ENCODE measurements around the gene SAP130.

SAP130 gene

DNA sequence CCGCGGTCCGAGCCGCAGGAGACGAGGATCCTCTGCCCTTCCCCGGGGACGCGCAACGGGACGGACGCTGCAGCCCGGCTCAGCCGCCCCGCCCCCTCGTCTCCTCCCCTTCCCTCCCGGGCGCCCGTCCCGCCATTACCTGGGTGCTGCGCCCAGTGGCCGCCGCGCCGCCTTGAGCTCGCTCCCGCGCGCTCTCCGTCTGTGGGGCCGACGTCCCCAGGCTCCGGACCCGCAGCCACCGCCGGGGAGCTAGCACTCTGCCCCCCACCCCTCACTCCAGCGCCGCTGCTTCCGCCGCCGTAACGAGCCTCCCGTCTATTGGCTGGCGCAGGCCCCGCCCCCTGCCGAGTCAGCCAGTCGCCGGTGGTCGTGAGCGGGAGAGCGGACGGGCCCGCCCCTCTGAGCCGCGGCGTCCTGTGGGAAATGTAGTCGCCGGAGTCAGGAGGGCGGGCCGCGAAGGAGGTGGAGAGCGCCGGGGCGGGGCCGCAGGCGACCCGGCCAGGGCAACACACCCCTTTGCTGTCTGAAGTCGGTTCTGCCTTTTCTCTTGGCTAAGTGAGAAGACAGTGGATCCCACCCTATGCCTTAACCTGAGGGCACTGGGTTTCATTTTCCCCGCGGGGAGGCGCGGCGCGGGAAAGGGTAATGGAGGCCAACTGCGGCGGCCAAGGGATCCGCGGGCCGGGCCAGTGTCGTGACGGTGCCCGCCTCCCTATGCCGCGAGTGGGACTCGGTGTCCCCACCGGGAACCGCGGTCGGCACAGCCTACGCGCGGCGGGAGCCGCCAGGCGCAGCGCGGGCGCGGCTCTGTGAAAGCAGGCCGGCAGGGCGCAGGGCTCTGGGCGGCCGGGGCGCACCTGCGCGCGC, at the start of gene SAP130:
SAP130 (minus strand) TSS at position 259 of the 867 bp plus-strand sequence. CDS start 1,767 bp downstream, outside the sequence.
- peak; percentile 85 for DNase-seq (ENCODE audit: low spot score)

DNA sequence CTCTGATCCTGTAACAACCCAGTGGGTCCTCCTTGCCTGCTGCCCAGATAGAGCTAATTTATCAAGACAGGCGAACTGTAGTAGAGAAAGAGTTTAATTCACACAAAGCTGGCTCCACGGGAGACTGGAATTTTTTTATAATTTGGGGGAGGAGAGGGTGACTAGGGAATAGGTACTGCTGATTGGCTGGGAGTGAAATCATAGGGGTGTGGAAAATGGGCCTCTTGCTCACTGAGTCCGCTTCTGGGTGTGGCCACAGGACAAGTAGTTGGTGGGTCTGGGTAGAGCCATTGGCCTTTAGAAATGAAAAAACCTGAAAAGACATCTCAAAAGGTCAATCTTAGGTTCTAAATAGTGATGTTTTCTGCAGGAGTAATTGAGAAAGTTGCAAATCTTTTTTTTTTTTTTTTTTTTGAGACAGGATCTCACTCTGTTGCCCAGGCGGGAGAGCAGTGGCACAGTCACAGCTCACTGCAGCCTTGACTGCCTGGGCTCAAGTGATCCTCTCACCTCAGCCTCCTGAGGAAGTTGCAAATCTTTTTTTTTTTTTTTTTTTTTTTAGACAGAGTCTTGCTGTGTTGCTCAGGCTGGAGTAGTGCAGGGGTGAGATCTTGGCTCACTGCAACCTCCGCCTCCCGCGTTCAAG, 48.7 kb upstream of the SAP130 start:
- DNase-seq (ENCODE audit: low spot score): no peak

DNA sequence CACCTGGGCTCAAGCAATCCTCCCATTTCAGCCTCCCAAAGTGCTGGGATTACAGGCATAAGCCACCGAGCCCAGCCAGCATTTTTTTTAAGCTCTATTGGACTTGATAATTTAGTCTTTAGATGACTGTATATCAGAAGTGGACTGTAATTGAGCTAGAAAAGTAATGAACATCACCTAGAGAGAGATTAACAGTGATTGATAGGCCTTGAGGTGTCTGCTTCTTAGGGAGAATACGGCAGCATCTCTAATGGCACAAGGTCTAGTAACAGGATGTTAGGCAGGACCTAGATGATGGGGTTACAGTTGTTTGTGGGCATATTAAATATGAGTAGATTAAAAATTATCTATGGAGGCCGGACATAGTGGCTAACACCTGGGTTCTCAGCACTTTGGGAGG, 45.4 kb upstream of the SAP130 start:
- no peak for DNase-seq (ENCODE audit: low spot score)

DNA sequence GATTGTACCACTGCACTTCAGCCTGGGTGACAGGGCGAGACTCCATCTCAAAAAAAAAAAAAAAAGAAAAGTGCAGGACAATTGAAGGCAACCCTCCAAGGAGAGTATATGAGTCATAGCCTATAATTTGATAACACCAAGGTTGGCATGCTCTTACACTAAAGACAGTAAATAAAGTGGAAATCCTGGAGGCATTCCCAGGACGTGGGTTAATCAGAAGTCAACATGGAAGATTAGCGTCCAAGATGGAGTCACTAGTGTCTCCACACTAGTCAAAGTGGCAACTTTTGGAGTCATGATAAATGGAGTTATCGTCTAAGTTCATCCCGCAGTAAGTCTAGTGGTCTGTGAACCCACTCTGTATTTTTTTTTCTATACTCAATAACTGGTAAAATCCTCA, 41.9 kb upstream of the SAP130 start:
- DNase-seq (ENCODE audit: low spot score): no peak

DNA sequence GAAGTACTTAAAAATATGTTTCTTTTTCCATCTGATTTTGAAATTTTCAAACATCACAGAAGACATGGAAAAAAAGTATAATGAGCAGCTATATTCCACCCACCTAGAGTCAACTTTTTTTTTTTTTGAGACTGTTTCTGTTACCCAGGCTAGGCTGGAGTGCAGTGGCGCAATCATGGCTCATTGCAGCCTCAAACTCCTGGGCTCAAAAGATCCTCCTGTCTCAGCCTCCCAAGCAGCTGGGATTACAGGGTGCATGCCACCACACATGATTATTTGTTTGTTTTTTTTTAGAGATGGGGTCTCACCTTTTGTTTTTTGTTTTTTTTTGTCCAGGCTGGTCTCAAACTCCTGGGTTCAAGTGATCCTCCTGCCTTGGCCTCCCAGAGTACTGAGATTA, 36.5 kb upstream of the SAP130 start:
- no peak for DNase-seq (ENCODE audit: low spot score)

DNA sequence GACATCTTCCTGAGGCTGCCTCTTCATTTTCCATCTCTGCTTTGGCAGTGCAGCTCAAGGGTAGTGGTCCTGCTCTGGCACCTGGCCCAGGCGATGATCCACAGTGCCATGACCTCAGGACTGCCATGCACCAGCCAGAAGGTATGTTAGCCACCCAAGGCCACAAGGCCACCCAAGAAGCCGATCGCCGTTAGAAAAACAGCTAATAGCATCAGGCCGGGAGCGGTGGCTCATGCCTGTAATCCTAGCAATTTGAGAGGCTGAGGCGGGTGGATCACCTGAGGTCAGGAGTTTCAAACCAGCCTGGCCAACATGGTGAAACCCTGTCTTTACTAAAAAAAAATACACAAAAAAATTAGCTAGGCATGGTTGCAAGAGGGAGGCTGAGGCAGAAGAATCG, 34.7 kb upstream of the SAP130 start:
- DNase-seq (ENCODE audit: low spot score): no peak

DNA sequence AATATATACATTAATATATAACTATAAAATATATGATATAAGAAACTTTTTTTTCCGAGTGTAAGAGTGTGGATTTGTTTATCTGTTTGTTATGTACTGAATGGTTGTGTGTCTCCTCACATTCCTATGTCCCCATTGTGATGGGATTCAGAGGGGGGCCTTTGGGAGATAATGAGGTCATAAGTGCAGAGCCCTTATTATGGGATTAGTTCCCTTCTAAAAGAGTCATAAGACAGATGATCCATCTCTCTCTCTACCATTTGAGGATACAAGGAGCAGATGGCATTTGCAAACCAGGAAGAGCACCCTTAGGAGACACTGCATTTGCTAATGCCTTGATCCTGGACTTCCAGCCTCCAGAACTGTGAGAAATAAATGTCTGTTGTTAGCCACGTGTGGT, 30.3 kb upstream of the SAP130 start:
- no peak for DNase-seq (ENCODE audit: low spot score)

DNA sequence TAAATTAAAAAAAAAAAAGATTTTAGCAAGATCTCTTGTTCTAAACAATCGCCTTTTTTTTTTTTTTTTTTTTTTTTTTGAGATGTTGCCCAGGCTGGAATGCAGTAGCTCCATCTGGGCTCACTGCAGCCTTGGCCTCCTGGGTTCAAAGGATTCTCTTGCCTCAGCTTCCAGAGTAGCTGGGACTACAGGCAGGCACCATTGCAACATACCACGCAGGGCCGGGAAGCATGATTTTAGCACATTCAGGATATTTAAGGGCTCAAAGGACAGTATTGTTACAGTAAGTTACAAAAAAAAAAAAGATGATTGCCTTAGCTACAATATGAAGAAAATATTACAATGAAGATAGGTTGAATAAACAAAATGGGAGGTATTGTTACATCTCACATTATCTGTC, 29.5 kb upstream of the SAP130 start:
- no peak for DNase-seq (ENCODE audit: low spot score)

DNA sequence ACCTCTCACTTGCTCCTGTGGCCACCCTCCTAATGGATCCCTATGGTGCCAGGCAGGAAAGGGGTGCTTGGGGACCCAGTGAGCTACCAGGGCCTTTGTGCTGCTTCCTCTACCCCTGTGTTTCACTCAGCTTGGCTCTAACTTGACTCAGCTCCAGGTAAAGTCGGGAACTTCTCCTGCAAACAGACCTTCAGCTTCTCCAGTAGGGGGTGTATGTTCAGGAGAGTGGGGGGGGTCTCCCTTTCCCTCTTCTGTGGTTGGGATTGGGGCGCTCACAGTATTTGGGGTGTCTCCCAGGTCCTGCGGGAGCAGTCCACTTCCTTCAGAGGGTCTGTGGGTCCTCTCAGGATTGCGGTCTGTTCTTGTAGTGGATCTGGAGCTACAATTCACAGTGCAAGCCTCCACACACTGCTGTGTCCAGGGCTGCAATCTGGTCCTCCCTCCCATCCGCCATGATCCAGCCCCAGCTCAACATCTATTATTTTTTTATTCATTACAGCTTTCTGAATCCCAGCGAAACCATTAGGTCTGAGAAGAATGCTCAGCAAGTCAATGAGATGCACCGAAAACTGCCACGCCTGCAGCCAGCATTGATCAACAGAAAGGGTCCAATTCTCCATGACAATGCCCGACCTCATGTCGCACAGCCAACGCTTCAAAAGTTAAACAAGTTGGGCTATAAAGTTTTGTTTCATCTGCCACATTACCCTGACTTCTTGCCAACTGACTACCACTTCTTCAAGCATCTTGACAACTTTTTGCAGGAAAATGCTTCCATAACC, 26.4 kb upstream of the SAP130 start:
- no peak for DNase-seq (ENCODE audit: low spot score)

DNA sequence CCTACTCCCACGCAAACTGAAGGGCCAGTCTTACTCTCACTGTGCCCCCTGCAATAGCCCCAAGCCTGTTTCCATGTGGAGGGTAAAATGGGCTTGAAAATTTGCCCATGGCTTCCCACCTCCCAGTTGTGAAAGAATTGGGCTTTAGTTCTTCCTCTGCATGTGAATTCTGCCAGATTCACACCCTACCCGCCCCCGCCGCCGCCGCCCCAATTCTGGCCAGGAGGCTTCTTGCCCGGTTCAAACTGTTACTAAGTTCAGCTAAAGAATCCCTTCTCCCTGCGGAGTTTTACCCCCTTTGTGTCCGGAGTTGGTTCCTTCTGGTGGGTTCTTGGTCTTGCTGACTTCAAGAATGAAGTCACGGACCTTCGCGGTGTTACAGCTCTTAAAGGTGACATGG, 25.5 kb upstream of the SAP130 start:
- no peak for DNase-seq (ENCODE audit: low spot score)

DNA sequence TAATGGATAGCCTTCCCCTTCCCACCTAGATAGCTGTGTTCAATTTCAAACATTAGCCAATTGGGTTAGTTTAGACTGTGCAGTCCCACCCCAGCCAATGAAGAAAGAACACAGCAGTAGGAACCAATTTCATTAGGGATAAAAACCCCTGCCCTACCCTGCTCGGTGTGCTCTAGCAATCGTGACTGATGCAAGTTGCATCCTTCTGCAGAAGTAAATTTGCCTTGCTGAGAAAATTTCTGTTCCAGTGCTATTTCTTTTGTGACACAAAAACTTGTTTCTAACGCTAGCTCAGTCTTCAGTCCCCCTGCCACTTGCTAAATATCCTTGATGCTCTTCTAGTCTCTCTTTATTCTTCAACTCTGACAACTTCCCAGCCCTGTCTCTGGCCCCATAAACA, 15.2 kb upstream of the SAP130 start:
- DNase-seq (ENCODE audit: low spot score): no peak

DNA sequence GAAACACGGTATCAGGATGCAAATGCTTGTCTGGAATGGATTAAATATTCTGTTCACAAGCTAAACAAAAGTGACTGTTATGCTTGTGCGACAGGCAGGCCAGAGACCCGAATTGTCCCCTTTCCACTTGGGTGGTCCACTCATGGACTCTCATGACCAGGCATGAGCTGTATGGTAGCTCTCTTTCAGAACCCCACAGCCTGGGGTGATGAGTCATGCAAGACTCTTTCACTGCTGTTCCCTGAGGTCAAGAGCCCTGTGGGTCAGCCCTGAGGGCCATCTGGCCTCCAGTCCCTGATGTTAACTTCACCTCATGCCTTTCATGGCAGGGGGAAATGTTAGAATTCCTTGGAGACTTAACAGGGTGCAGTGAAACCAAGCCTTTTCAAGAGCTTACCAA, 13.7 kb upstream of the SAP130 start:
- no peak for DNase-seq (ENCODE audit: low spot score)

DNA sequence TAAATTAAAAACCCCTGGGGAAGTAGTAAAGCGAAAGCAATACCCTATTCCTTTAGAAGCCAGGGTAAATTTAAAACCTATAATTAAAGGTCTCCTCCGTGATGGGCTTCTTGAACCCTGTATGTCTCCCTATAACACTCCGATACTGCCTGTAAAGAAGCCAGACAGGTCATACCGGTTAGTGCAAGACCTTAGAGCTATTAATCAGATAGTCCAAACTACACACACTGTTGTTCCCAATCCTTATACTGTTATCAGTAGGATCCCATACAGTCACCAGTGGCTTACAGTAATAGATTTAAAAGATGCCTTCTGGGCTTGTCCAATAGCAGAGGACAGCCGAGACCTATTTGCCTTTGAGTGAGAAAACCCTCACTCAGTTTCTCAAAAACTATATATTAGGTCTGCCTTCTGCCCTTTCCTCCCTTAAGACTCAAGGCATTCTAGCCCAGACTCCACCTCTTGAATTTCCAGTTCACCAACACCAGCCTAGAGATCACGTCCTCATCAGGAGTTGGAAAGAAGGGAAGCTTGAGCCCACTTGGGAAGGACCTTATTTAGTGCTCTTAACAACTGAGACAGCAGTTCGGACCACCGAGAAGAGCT, 12.4 kb upstream of the SAP130 start:
- no peak for DNase-seq (ENCODE audit: low spot score)

DNA sequence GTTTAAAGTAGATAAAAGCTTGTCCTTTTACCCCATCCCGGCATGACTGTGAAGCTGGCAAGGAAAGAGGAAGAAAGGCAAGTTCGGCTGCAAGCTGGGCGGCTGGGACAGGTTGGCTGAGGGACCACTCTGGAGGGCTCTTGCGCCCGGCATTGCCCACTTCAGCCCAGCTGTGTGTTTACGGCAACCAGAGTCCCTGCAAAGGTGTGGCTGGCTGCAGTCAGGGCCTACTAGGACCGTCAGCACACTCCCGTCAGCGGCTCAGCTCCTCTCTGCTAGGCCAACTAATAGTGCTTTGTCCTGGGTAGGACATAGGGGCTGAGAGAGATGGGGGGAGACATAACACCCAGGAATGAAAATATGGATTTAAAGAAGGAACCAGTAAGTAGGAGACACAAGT, 11.7 kb upstream of the SAP130 start:
- no peak for DNase-seq (ENCODE audit: low spot score)

DNA sequence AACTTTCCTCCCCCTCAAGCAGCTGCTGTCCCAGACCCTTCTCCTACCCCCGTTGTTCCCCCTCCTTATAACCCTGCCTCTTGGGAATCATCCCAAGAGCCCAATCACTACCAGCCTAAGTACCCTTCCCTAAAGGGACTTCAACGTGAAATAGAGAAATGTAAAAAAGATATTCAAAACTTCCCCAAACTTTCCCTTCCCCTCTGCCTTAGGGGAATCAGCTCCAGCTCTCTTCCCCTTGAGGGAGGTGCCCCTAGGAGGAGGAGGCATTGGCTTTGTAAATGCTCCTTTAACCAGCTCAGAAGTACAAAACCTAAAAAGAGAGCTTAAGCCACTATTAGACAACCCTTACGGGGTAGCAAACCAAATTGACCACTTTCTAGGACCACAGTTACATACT, 10.6 kb upstream of the SAP130 start:
- DNase-seq (ENCODE audit: low spot score): no peak

DNA sequence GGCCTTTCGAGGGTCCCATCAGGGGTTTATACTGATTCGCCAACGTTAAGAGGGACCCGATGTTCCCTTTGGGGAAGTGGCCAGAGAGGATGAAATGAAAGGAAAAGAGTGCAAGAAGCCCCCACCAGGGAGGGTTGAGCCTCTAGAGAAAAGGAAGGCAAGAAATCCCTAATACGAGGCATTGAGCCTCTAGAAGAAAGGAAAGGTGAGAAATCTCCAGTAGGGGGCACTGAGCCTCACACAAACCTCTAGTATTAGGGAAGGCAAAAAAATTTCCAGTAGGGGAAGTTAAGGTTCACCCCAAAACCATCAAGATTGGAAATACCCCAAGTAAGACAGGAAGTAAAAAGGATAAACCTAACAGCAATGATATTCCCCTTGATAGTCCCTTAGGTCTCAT, 9.8 kb upstream of the SAP130 start:
- no peak for DNase-seq (ENCODE audit: low spot score)

DNA sequence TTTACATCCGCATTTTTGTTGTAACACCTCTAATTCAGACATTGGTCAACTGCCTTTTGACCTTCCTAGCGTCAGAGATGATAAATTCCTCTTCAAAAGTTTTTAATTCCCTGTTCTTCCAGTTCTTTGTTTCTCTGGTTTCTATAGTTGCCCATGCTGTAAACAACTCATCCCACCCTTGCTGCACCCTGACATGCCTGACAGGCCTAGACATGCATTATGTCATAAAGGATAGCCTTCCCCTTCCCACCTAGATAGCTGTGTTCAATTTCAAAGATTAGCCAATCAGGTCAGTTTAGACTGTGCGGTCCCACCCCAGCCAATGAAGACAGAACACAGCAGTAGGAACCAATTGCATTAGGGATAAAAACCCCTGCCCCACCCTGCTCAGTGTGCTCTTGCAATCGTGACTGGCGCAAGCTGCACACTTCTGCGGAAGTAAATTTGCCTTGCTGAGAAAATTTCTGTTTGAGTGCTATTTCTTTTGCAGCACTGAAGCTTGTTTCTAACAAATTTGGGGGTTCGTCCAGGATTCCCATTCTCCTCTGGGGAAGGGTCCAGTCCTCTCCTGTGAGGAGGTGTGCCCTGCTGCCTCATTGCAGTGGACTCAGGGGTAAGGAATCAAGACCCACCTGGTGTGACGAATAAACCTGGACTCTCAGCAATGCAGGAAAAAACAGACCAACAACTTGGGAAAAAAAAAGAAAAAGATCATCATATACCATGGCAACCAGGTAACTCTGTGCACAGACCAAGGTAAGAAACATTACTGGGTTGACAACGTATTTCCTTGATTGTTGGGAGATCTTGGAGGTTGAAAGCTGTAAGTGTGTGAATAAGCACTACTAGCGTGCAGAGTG, 9.1 kb upstream of the SAP130 start:
- no peak for DNase-seq (ENCODE audit: low spot score)

DNA sequence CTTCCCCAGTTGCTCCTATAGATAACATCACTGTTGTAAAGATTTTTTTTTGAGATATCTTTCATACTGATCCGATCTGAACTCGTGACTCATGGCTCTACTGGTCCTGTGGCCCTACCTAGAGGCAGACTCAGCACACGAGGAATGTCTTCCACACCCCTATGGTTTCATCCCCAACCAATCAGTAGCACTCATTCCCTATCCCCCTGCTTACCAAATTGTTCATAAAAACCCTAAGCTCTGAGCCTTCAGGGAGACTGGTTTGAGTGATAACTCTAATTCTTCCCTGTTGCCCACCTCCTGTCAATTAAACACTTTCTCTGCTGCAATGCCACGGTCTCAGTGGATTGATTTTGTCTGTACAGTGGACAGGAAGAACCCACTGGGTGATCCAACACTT, 4.2 kb upstream of the SAP130 start:
- no peak for DNase-seq (ENCODE audit: low spot score)

DNA sequence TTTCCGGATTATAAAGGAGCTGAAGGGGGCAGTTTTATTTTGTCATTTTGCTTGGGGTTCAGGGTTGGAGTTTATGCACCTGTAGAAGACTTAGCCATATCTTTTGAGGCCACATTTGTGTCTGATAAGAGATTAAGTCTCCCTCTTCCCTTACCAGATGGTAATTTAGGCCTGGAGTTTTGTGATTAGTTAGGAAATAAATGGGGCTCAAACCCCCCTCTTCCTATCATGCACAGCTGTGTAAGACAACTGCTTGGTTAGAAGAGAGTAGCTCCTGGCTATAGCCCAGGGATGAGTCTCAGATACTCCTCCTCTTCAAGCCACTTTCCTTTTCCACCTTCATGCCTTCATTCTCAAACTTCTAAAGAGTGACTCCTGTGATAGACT, 802 bp upstream of the SAP130 start:
- peak; percentile 6 for DNase-seq (ENCODE audit: low spot score)

DNA sequence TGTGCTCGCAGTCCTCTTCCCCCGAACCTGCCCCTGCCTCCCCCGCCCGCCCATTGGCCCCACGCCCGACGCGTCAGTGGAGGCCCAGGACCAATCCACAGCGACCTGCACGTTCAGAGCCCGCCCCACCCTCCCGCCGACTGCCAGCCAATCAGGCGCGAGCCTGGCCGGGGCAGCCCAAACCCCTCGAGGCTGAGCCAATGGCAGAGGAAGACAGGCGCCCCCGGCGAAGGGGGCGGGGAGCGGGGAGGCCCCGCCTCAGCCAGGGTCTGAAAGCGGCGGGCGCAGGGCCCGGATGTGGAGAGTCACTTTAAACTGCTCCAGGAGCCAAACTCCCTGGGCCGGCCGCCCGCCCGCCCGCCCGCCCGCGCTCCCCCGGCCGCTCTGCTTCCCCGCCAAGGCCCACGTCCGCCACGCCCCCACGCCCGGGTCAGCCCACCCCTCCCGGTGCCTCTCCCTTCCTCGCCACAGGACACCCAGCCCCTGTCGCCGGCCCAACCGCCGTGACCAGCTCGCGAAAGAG, 520 bp downstream of the SAP130 start:
- peak; percentile 96 for DNase-seq (ENCODE audit: low spot score)

All from HuH-7.5 (cell line).